ENCODE data around the gene DPEP2NB.
A peak's percentile ranks its signal among the peaks of the same experiment; 100 is the strongest.
"Not testable (repeated sequence)": the region's sequence is repeated elsewhere in the genome, so short reads cannot be mapped to it uniquely, and the experiment has no call there.

Gene DPEP2NB

DNA sequence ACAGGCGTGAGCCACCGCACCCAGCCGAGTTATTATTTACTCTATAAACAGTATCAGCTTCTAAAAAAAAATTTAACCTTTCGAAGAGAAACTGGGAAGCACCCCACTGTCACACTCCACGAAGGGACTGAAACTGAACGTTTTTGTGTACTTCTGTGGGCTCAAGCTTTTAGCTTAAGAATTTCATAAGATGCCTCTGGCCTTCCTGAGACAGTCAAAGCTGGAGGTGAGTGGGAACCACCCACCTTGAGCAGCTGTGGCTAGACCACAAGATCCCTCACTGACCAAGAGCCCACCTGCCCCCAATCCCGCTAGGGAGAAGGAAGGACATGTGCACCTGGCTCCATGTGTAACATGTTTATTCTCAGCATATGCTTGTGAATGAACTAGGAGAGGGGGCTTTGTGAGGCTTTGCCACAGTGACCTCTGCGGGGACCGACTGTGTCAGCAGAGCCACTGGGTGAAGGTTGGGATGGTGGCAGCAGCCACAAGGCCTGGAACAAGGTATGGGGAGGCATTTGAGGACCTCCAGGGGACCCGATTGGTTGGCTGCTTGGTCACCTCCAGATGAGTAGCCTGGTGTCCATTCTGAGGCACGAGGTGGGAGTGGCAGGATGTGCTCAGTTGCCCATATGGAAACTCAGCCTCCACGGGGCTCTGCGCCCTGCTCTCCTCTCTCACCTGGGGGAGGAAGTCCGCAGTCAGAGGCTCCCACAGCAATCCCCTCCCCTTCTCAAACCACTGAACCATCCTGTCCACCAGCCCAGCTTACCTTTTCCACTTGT, 40.2 kb downstream of the DPEP2NB start:
- Histone ChIP-seq H3K4me1 (ENCODE audit: low read length) (peaks cover 7% of the 10 kb centered on the region), H3K9ac (ENCODE audit: low read length) (no peak overlapping the region), H4K20me1 (ENCODE audit: insufficient read depth, low read length) (no peaks in the 10 kb centered on the region), H3K27ac (ENCODE audit: low read length) (no peak overlapping the region), H3K4me3 (ENCODE audit: low read length) (no peak overlapping the region), H3K9me3 (ENCODE audit: insufficient read depth, low read length) (no peaks in the 10 kb centered on the region), H3K27me3 (ENCODE audit: low read depth, low read length) (no peaks in the 10 kb centered on the region), H3K36me3 (replicated peaks; ENCODE audit: low read depth, low read length) (no peaks in the 10 kb centered on the region), H3K79me2 (ENCODE audit: low read length) (no peaks in the 10 kb centered on the region), H2AFZ (ENCODE audit: low read depth, low read length) (no peak overlapping the region), H3K4me2 (ENCODE audit: low read length) (peak overlapping the region; percentile 19; the same call in 1 of the 2 replicates)
- no peak for TF ChIP-seq EZH2phosphoT487 (IDR thresholded peaks at IDR 0.05; ENCODE audit: low read depth)
- TF ChIP-seq, protein P1, sequence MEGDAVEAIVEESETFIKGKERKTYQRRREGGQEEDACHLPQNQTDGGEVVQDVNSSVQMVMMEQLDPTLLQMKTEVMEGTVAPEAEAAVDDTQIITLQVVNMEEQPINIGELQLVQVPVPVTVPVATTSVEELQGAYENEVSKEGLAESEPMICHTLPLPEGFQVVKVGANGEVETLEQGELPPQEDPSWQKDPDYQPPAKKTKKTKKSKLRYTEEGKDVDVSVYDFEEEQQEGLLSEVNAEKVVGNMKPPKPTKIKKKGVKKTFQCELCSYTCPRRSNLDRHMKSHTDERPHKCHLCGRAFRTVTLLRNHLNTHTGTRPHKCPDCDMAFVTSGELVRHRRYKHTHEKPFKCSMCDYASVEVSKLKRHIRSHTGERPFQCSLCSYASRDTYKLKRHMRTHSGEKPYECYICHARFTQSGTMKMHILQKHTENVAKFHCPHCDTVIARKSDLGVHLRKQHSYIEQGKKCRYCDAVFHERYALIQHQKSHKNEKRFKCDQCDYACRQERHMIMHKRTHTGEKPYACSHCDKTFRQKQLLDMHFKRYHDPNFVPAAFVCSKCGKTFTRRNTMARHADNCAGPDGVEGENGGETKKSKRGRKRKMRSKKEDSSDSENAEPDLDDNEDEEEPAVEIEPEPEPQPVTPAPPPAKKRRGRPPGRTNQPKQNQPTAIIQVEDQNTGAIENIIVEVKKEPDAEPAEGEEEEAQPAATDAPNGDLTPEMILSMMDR (IDR thresholded peaks at IDR 0.05; ENCODE audit: low read depth, low read length): no peak

DNA sequence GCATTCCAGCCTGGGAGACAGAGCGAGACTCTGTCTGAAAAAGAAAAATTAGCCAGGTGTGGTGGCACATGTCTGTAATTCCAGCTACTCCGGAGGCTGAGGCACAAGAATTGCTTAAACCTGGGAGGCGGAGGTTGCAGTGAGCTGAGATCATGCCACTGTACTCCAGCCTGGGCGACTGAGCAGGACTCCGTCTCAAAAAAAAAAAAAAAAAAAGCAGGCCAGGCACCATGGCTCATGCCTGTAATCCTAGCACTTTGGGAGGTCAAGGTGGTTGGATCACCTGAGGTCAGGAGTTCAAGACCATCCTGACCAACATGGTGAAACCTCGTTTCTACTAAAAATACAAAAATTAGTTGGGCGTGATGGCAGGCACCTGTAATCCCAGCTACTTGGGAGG, 43.4 kb downstream of the DPEP2NB start:
- H3K27ac ChIP-seq (ENCODE audit: low read length); H3K27me3 ChIP-seq (ENCODE audit: low read depth, low read length): not testable (repeated sequence)

DNA sequence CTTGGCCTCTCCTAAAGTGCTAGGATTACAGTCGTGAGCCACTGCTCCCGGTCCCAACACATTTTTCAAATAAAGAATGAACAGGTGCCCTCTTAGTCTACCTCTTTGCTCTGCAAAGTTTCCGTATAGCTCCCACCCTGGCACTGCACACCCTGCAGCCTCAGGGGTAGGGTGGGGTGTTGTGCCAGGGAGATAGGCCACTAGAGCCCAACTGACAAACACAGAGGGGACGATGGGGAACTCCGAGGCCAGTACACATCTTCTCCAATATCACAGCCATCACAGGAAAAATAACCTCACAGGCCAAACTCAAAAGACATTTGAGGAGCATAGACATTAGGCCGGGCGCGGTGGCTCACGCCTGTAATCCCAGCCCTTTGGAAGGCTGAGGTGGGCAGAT, 44.6 kb downstream of the DPEP2NB start:
- peaks cover 14% of the 10 kb centered on the region for H3K79me2 ChIP-seq (ENCODE audit: low read length)
- H3K9me3 ChIP-seq (ENCODE audit: insufficient read depth, low read length): no peaks in the 10 kb centered on the region
- peaks cover 9% of the 10 kb centered on the region for H4K20me1 ChIP-seq (ENCODE audit: insufficient read depth, low read length)
- no peak overlapping the region for H3K9ac ChIP-seq (ENCODE audit: low read length)
- H3K4me3 ChIP-seq (ENCODE audit: low read length): no peak overlapping the region
- no peaks in the 10 kb centered on the region for H3K27me3 ChIP-seq (ENCODE audit: low read depth, low read length)
- peaks cover 2% of the 10 kb centered on the region for H3K36me3 ChIP-seq (replicated peaks; ENCODE audit: low read depth, low read length)
- H3K4me2 ChIP-seq (ENCODE audit: low read length): no peak overlapping the region
- H2AFZ ChIP-seq (ENCODE audit: low read depth, low read length): no peak overlapping the region
- H3K4me1 ChIP-seq (ENCODE audit: low read length): peaks cover 19% of the 10 kb centered on the region
- TF ChIP-seq, protein P1 (IDR thresholded peaks at IDR 0.05; ENCODE audit: low read depth, low read length): no peak
- no peak for TF ChIP-seq EZH2phosphoT487 (IDR thresholded peaks at IDR 0.05; ENCODE audit: low read depth)
- no peak overlapping the region for H3K27ac ChIP-seq (ENCODE audit: low read length)

More for the DNA sequence above, 43.4 kb downstream of the DPEP2NB start:
- not testable (repeated sequence) for H3K36me3 ChIP-seq (replicated peaks; ENCODE audit: low read depth, low read length); H3K4me2 ChIP-seq (ENCODE audit: low read length); H3K4me1 ChIP-seq (ENCODE audit: low read length); H3K9me3 ChIP-seq (ENCODE audit: insufficient read depth, low read length); H3K79me2 ChIP-seq (ENCODE audit: low read length); H3K4me3 ChIP-seq (ENCODE audit: low read length); H3K9ac ChIP-seq (ENCODE audit: low read length); H2AFZ ChIP-seq (ENCODE audit: low read depth, low read length); H4K20me1 ChIP-seq (ENCODE audit: insufficient read depth, low read length)

DNA sequence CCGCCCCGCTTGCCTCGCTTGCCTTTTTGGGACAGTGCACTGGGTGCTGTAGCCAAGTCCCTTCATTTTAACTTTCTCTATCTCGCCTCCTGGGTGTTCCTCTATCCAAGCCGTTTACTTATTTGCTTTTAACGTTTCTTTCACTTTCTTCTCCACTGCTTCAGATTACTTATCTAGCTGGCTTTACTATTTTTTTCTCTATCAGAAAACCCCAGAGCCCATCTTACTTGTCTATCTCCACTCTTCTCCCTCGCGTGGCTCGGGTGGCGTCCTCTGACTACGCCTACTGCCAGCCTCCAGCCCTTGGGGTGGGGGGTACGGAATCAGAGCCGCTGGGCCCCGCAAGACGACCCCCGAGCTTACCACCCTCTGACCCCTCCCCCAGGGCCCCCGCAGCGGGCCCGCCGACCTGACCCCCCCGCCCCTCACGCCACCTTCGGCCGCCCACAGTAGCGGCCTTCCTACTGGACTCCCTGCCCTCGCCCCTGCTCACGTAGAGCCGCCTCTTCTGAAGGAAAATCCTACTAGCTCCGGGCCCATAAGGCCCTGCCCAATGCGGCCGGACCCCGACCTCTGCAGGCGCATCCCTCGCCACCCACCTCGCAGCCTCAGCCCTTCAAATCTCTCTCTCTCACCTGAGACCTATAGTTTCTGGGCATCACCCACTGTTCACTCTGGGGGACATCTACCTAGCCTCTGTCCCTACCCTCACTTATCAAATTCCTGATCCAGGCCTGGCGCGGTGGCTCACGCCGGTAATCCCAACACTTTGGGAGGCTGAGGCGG, 46.3 kb downstream of the DPEP2NB start:
- TF ChIP-seq EZH2phosphoT487 (IDR thresholded peaks at IDR 0.05; ENCODE audit: low read depth): no peak
- TF ChIP-seq, protein P1 (IDR thresholded peaks at IDR 0.05; ENCODE audit: low read depth, low read length): no peak
- Histone ChIP-seq H3K4me2 (ENCODE audit: low read length) (peak overlapping the region; percentile 86), H3K79me2 (ENCODE audit: low read length) (peaks cover 14% of the 10 kb centered on the region), H2AFZ (ENCODE audit: low read depth, low read length) (peak overlapping the region; percentile 69; the same call in 1 of the 2 replicates), H3K27ac (ENCODE audit: low read length) (no peak overlapping the region), H4K20me1 (ENCODE audit: insufficient read depth, low read length) (peaks cover 17% of the 10 kb centered on the region), H3K9ac (ENCODE audit: low read length) (peak overlapping the region; percentile 76), H3K36me3 (replicated peaks; ENCODE audit: low read depth, low read length) (peaks cover 2% of the 10 kb centered on the region), H3K27me3 (ENCODE audit: low read depth, low read length) (no peaks in the 10 kb centered on the region), H3K4me1 (ENCODE audit: low read length) (peaks cover 12% of the 10 kb centered on the region; the same call in 1 of the 2 replicates), H3K9me3 (ENCODE audit: insufficient read depth, low read length) (no peaks in the 10 kb centered on the region), H3K4me3 (ENCODE audit: low read length) (peak overlapping the region; percentile 83)

All from OCI-LY3 (cell line).